ENCODE measurements around the gene TRABD2B.

DNA sequence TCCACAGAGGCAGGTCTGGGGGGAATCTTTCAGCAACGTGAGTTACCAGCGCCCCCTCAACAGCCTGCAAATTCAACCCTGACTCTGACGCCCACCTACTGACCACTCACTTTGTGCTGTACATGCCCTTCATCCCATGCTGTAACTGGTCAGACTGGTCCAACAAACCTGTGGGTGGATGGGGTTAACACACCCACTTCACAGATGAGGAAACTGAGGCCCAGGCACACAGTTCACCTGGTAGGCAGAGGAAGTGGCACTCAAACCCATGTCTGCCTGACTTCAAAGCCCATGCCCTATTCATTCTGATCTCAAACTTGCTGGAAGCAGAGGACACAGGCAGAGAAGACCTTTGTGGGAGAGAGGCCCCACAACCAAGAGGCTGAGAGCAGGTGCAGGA, 172.9 kb downstream of the TRABD2B start:
- TF ChIP-seq, protein P1, sequence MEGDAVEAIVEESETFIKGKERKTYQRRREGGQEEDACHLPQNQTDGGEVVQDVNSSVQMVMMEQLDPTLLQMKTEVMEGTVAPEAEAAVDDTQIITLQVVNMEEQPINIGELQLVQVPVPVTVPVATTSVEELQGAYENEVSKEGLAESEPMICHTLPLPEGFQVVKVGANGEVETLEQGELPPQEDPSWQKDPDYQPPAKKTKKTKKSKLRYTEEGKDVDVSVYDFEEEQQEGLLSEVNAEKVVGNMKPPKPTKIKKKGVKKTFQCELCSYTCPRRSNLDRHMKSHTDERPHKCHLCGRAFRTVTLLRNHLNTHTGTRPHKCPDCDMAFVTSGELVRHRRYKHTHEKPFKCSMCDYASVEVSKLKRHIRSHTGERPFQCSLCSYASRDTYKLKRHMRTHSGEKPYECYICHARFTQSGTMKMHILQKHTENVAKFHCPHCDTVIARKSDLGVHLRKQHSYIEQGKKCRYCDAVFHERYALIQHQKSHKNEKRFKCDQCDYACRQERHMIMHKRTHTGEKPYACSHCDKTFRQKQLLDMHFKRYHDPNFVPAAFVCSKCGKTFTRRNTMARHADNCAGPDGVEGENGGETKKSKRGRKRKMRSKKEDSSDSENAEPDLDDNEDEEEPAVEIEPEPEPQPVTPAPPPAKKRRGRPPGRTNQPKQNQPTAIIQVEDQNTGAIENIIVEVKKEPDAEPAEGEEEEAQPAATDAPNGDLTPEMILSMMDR (conservative IDR thresholded peaks at IDR 0.05): no peak
- no peak for TF ChIP-seq ZFX (IDR thresholded peaks at IDR 0.05)

Measured in C4-2B (cell line).